Kidney (tissue), 14 donors: ENCODE measurements around the gene ZBTB43. TPM values are rescaled to one million over a fixed set of nuclear protein-coding genes. Genes with fewer than 3 reads are reported as not detected.

Source experiments
- DNase-seq, 5 donors: peaks; one replicate each; pipeline ENCODE4 v3.0.0-alpha.2; 2013 to 2020
- FAIRE-seq: peaks from 2 replicates; lab custom pipeline; 2012; peaks lifted over from hg19 to GRCh38; lab: Jason Lieb, UNC
- H3K27ac ChIP-seq, 2 donors: one replicate each; pipeline ENCODE4 v1.7.0; 2013; ENCODE audit warnings: low read depth in 2 of 2, low read length in 2 of 2, inconsistent platforms in 1 of 2
- H3K27me3 ChIP-seq: one replicate; pipeline ENCODE4 v1.7.1; 2013; ENCODE audit warnings: low read length, inconsistent platforms; ENCODE audit not compliant: control insufficient read depth, insufficient read depth
- H3K36me3 ChIP-seq, 3 donors: one replicate each; pipeline versions ENCODE4 v1.7.0 to v1.7.1; 2013; ENCODE audit warnings: low read length in 3 of 3, control low read depth in 1 of 3, inconsistent platforms in 1 of 3; ENCODE audit not compliant: insufficient read depth in 3 of 3, control insufficient read depth in 2 of 3
- H3K4me1 ChIP-seq, 3 donors: one replicate each; pipeline versions ENCODE4 v1.7.0 to v1.7.1; 2013; ENCODE audit warnings: low read length in 3 of 3, inconsistent platforms in 1 of 3, low read depth in 1 of 3; ENCODE audit not compliant: control insufficient read depth in 2 of 3, insufficient read depth in 2 of 3
- H3K4me3 ChIP-seq, 3 donors: one replicate each; pipeline versions ENCODE4 v1.7.0 to v1.8.1; 2013; ENCODE audit warnings: low read length in 3 of 3, control low read depth in 1 of 3, inconsistent platforms in 1 of 3
- H3K9ac ChIP-seq, 3 donors: one replicate each; pipeline versions ENCODE4 v1.7.0 to v1.7.1; 2013; ENCODE audit warnings: low read length in 3 of 3, control low read depth in 1 of 3, inconsistent platforms in 1 of 3
- H3K9me3 ChIP-seq, 3 donors: one replicate each; pipeline versions ENCODE4 v1.7.0 to v1.7.1; 2013; ENCODE audit warnings: low read length in 3 of 3, control low read depth in 1 of 3, inconsistent platforms in 1 of 3; ENCODE audit not compliant: control insufficient read depth in 2 of 3, insufficient read depth in 1 of 3
- CTCF ChIP-seq: IDR thresholded peaks from 3 replicates; pipeline ENCODE4 v1.5.1; 2012; ENCODE audit warnings: mild to moderate bottlenecking, moderate library complexity, borderline replicate concordance; ENCODE audit not compliant: insufficient read depth; ENCODE audit errors: extremely low read depth
- intact Hi-C: fragments of 100-400 bp; cut with DNase I; formaldehyde crosslinking; loops from one replicate; pipeline ENCODE4 v1.11.1; 2022
- polyA plus RNA-seq: library from polyadenylated mRNA; stranded (reverse); fragments of 350-450 nt; fragmentation: Illumina TruSeq; extraction: RNeasy Lipid Tissue Mini Kit (QIAGEN cat#74804); gene quantifications from one replicate; pipeline ENCODE4 v1.2.3, GENCODE V29; 2014; ENCODE audit warnings: low read depth, low replicate concordance; ENCODE audit not compliant: insufficient read depth
- total RNA-seq: library from RNA; stranded (reverse); fragmentation: NEBNext Ultra II Directional; extraction: Animal tissue kit (Norgen Biotek cat#: 25700); gene quantifications from one replicate; pipeline ENCODE4 v1.2.1, GENCODE V29; 2021
- donor health status: control.
- donor health status: control.
- donor health status: control.
- donor health status: control.
- donor health status: control.
- donor health status: DM: yes; HTN: yes; CAD: no.
- donor health status: Normal renal cell carcinoma (clear cell type).

The ZBTB43 gene
- total and polyA plus RNA-seq, 2 donors from 2014 or later: 6.6 to 18.8 TPM

- Histone ChIP-seq H3K27me3 (no peaks in the 10 kb centered on the region), H3K27ac (no peak overlapping the region), H3K9me3 (no peaks in the 10 kb centered on the region), H3K9ac (no peak overlapping the region), H3K4me1 (peaks cover 0 to 4% (median 0%) of the 10 kb centered on the region in 3 donors), H3K36me3 (peaks cover 2 to 24% (median 24%) of the 10 kb centered on the region in 3 donors), H3K4me3 (no peak overlapping the region)
- intact Hi-C loops: no loop called here
- no peak for DNase-seq
- no peak for FAIRE-seq
- no peak for TF ChIP-seq CTCF
Observed at GRCh38 chr9:126833710-126834345, 29.0 kb downstream of the ZBTB43 start.

GRCh38 chr9:126834672-126835071 lies 29.8 kb downstream of the ZBTB43 start:
- no peak for TF ChIP-seq CTCF
- intact Hi-C loops: no loop called here
- no peak overlapping the region for H3K27ac ChIP-seq
- no peaks in the 10 kb centered on the region for H3K27me3 ChIP-seq
- H3K9me3 ChIP-seq: no peaks in the 10 kb centered on the region
- FAIRE-seq: no peak
- no peak overlapping the region for H3K9ac ChIP-seq
- no peak overlapping the region for H3K4me3 ChIP-seq
- peaks cover 2 to 25% (median 24%) of the 10 kb centered on the region in 3 donors for H3K36me3 ChIP-seq
- no peak for DNase-seq
- H3K4me1 ChIP-seq: peaks cover 0 to 4% (median 0%) of the 10 kb centered on the region in 3 donors

GRCh38 chr9:126836216-126836615 lies 31.4 kb downstream of the ZBTB43 start:
- intact Hi-C loops: no loop called here
- peaks cover 0 to 24% (median 20%) of the 10 kb centered on the region in 3 donors for H3K36me3 ChIP-seq
- no peak overlapping the region for H3K9ac ChIP-seq
- H3K4me1 ChIP-seq: peaks cover 0 to 4% (median 0%) of the 10 kb centered on the region in 3 donors
- no peak for TF ChIP-seq CTCF
- H3K27me3 ChIP-seq: no peaks in the 10 kb centered on the region
- no peak overlapping the region for H3K27ac ChIP-seq
- no peaks in the 10 kb centered on the region for H3K9me3 ChIP-seq
- no peak overlapping the region for H3K4me3 ChIP-seq
- FAIRE-seq (no peak), DNase-seq (no peak)
